Astrocyte of the cerebellum (primary cell): ENCODE results near the gene DGKH.

Experiments
- DNase-seq: peaks from one replicate; pipeline ENCODE4 v3.0.0-alpha.2; 2011; ENCODE audit warnings: low read depth
- H3K4me3 ChIP-seq: 2 replicates; pipeline ENCODE4 v1.5.1; 2011; ENCODE audit warnings: mild to moderate bottlenecking, low read depth, low read length, moderate library complexity
- CTCF ChIP-seq: IDR thresholded peaks from 2 replicates; pipeline ENCODE4 v1.5.1; 2012; ENCODE audit warnings: low read length, low read depth, moderate library complexity, mild to moderate bottlenecking; ENCODE audit errors: missing control alignments
- in situ Hi-C: cut with HindIII; loops from 2 replicates; pipeline ENCODE4 v1.10.0; 2017; ENCODE audit warnings: low sequenced_read_pairs

The DGKH gene

GRCh38 chr13:42260903-42261654 is 212.6 kb downstream of the DGKH start:
- in situ Hi-C loops, result no loop called here
- no peak for TF ChIP-seq CTCF
- no peak for DNase-seq
- H3K4me3 ChIP-seq, result no peak overlapping the region

GRCh38 chr13:42266473-42266872 is 218.0 kb downstream of the DGKH start:
- no peak overlapping the region for H3K4me3 ChIP-seq
- peak; percentile 19 for DNase-seq
- in situ Hi-C loops, result no loop called here

GRCh38 chr13:42270160-42270856 is 221.9 kb downstream of the DGKH start:
- no peak for TF ChIP-seq CTCF
- in situ Hi-C loops, result no loop called here

More at GRCh38 chr13:42266473-42266872, 218.0 kb downstream of the DGKH start:
- TF ChIP-seq CTCF, result no peak

GRCh38 chr13:42270857-42271215 is 222.4 kb downstream of the DGKH start:
- in situ Hi-C loops, result no loop called here
- no peak for DNase-seq
- no peak for TF ChIP-seq CTCF
- H3K4me3 ChIP-seq, result peak overlapping the region; percentile 74

More at GRCh38 chr13:42270160-42270856, 221.9 kb downstream of the DGKH start:
- no peak overlapping the region for H3K4me3 ChIP-seq
- DNase-seq, result no peak

GRCh38 chr13:42271337-42272114 is 223.1 kb downstream of the DGKH start:
- in situ Hi-C loops, result no loop called here
- DNase-seq, result peak; percentile 94
- peak overlapping the region; percentile 74 for H3K4me3 ChIP-seq
- no peak for TF ChIP-seq CTCF

GRCh38 chr13:42272115-42272803 is 223.8 kb downstream of the DGKH start, which contains the start of gene AKAP11:
Gene AKAP11 (plus strand): TSS chr13:42272152. CDS start chr13:42286349, 14,197 bp downstream.
- no peak for TF ChIP-seq CTCF
- DNase-seq, result no peak
- peak within 1 kb of the TSS; percentile 74 for H3K4me3 ChIP-seq
- in situ Hi-C loops, result no loop called here
